BLaER1 treated with 17β-estradiol and CSF1 and Interleukin-3, amounts not matched to agents 10 nM and 100 nM (cell line): ENCODE results near the gene CLCNKB.
"Not testable (repeated sequence)": the region's sequence is repeated elsewhere in the genome, so short reads cannot be mapped to it uniquely, and the experiment has no call there.

Source experiments
- H3K27ac ChIP-seq, 11 experiments: shearing (Covaris generic); formaldehyde crosslinking; 2 replicates each; pipeline ENCODE4 v1.8.1; 2022
- H3K27me3 ChIP-seq, 11 experiments: shearing (Covaris generic); formaldehyde crosslinking; 2 replicates each; pipeline ENCODE4 v1.8.1; 2022
- H3K36me3 ChIP-seq, 11 experiments: shearing (Covaris generic); formaldehyde crosslinking; 2 replicates each; pipeline ENCODE4 v1.8.1; 2022
- H3K4me1 ChIP-seq, 10 experiments: shearing (Covaris generic); formaldehyde crosslinking; 2 replicates each; pipeline ENCODE4 v1.8.1; 2022
- H3K4me2 ChIP-seq, 11 experiments: shearing (Covaris generic); formaldehyde crosslinking; 2 replicates each; pipeline ENCODE4 v1.8.1; 2022
- H3K4me3 ChIP-seq, 10 experiments: shearing (Covaris generic); formaldehyde crosslinking; 2 replicates each; pipeline ENCODE4 v1.8.1; 2022
- H3K9ac ChIP-seq, 11 experiments: shearing (Covaris generic); formaldehyde crosslinking; 2 replicates each; pipeline ENCODE4 v1.8.1; 2022
- H3K9me3 ChIP-seq, 11 experiments: shearing (Covaris generic); formaldehyde crosslinking; replicated peaks in 1 of 11; 2 replicates each; pipeline ENCODE4 v1.8.1; 2022
- H4K20me1 ChIP-seq, 11 experiments: shearing (Covaris generic); formaldehyde crosslinking; 2 replicates each; pipeline ENCODE4 v1.8.1; 2022
- Cebpa-rat ChIP-seq, 11 experiments: shearing (Covaris generic); IDR thresholded peaks; 2 replicates each; pipeline ENCODE4 v1.8.1; 2022

CLCNKB gene

GRCh38 chr1:16026723-16027484 lies 16.7 kb upstream of the CLCNKB start:
- H3K36me3 ChIP-seq, result no peaks in the 10 kb centered on the region
- peaks cover 0 to 11% (median 0%) of the 10 kb centered on the region in 11 experiments; a peak in 3 of 22 replicates for H4K20me1 ChIP-seq
- H3K4me2 ChIP-seq, result peak overlapping the region in 4 of 11 experiments; percentile 22 to 26 (median 24); a peak in 4 of 22 replicates
- peaks cover 0 to 29% (median 21%) of the 10 kb centered on the region in 10 experiments; a peak in 14 of 20 replicates for H3K4me1 ChIP-seq
- H3K27ac ChIP-seq, result no peak overlapping the region
- H3K4me3 ChIP-seq, result no peak overlapping the region
- H3K9me3 ChIP-seq, result no peaks in the 10 kb centered on the region
- peaks cover 0 to 6% (median 0%) of the 10 kb centered on the region in 11 experiments; a peak in 3 of 22 replicates for H3K27me3 ChIP-seq
- no peak overlapping the region for H3K9ac ChIP-seq
- TF ChIP-seq Cebpa-rat (IDR thresholded peaks at IDR 0.05), result no peak

DNA sequence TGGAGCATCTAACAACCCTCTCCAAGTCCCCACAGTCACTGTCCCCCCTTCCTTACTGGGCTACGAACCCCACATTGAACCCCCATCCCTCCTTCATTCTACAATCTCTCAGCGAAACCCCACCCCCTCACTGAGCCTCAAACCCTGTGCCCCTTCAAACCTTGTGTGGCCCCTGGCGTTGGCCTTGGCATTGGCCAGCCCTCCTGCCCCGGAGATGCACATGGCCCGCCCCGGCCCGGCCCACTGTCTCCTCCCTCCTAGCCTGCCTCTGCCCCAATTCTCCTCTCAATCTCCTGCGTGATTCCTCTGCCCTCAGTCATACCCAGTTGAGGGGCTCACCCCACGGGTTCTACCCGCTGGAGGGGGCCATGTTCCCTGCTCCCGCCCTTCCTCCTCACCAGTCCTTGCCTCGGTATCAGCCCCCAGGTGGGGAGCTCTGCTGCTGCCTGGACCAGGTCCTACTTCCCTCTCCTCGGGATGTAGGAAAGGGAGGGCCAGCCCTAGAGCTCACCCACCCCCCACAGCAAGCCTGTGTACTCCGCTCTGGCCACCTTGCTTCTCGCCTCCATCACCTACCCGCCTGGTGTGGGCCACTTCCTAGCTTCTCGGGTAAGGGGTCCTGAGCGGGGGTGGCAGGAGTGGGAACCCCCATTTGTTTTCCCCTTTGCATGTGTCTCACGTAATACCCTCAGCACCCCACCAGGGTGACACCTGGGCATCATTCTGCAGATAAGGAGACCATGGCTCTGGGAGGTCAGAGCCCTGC lies 15.2 kb upstream of the CLCNKB start:
- H3K27ac ChIP-seq, result no peak overlapping the region
- no peaks in the 10 kb centered on the region for H3K36me3 ChIP-seq
- H3K4me3 ChIP-seq, result no peak overlapping the region
- peaks cover 0 to 9% (median 0%) of the 10 kb centered on the region in 11 experiments; a peak in 1 of 22 replicates for H4K20me1 ChIP-seq
- peaks cover 0 to 3% (median 0%) of the 10 kb centered on the region in 11 experiments; a peak in 3 of 22 replicates for H3K27me3 ChIP-seq
- H3K9me3 ChIP-seq, result no peaks in the 10 kb centered on the region
- no peak for TF ChIP-seq Cebpa-rat (IDR thresholded peaks at IDR 0.05)
- H3K4me2 ChIP-seq, result no peak overlapping the region
- no peak overlapping the region for H3K9ac ChIP-seq
- H3K4me1 ChIP-seq, result peaks cover 3 to 23% (median 12%) of the 10 kb centered on the region in 10 experiments; a peak in 15 of 20 replicates

DNA sequence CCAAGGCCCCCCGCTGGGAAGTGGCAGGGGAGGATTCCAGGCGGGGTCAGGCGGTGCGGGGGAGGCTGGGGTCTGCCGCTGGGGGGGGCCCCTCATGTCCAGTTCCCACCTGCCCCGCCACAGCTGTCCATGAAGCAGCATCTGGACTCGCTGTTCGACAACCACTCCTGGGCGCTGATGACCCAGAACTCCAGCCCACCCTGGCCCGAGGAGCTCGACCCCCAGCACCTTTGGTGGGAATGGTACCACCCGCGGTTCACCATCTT lies 14.6 kb upstream of the CLCNKB start:
- not testable (repeated sequence) for H3K27ac ChIP-seq, H3K36me3 ChIP-seq, H3K4me2 ChIP-seq, H3K9me3 ChIP-seq, H3K9ac ChIP-seq, H4K20me1 ChIP-seq, H3K27me3 ChIP-seq, H3K4me3 ChIP-seq
- H3K4me1 ChIP-seq, result peaks cover 3 to 18% (median 7%) of the 10 kb centered on the region in 10 experiments; a peak in 14 of 20 replicates

DNA sequence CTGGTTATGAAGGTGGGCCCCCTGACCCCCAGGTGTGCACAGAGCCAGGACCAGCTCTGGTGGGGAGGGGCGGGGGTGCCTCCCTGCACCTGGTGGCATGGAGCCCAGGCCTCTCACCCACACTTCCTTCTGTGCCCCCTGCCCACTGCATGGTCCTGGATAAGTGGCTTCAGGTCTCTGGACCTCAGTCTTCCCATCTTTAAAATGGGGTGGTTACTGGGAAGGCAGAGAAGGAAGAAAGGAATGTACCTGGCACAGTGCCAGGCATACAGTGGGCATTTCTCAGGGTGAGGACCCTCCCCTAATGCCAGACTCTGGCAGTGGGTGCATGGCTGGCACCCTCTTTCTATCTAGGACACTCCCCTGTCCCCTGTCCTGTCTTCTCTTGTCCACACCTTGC lies 14.3 kb upstream of the CLCNKB start:
- H3K9ac ChIP-seq, result no peak overlapping the region

GRCh38 chr1:16031551-16031950 lies 12.0 kb upstream of the CLCNKB start:
- H3K9me3 ChIP-seq, result no peaks in the 10 kb centered on the region
- no peaks in the 10 kb centered on the region for H3K27me3 ChIP-seq
- H3K4me3 ChIP-seq, result no peak overlapping the region
- no peak overlapping the region for H3K27ac ChIP-seq
- no peak overlapping the region for H3K9ac ChIP-seq
- peaks cover 3 to 17% (median 7%) of the 10 kb centered on the region in 10 experiments; a peak in 14 of 20 replicates for H3K4me1 ChIP-seq
- no peaks in the 10 kb centered on the region for H3K36me3 ChIP-seq
- no peak for TF ChIP-seq Cebpa-rat (IDR thresholded peaks at IDR 0.05)
- no peak overlapping the region for H3K4me2 ChIP-seq
- no peaks in the 10 kb centered on the region for H4K20me1 ChIP-seq

More for the DNA sequence above, 14.3 kb upstream of the CLCNKB start:
- H3K9me3 ChIP-seq, result no peaks in the 10 kb centered on the region
- TF ChIP-seq Cebpa-rat (IDR thresholded peaks at IDR 0.05), result no peak
- H4K20me1 ChIP-seq, result peaks cover 0 to 9% (median 0%) of the 10 kb centered on the region in 11 experiments; a peak in 1 of 22 replicates
- H3K27ac ChIP-seq, result no peak overlapping the region
- H3K27me3 ChIP-seq, result peaks cover 0 to 3% (median 0%) of the 10 kb centered on the region in 11 experiments; a peak in 3 of 22 replicates
- no peak overlapping the region for H3K4me2 ChIP-seq
- H3K36me3 ChIP-seq, result no peaks in the 10 kb centered on the region
- H3K4me1 ChIP-seq, result peaks cover 3 to 17% (median 7%) of the 10 kb centered on the region in 10 experiments; a peak in 14 of 20 replicates
- no peak overlapping the region for H3K4me3 ChIP-seq

DNA sequence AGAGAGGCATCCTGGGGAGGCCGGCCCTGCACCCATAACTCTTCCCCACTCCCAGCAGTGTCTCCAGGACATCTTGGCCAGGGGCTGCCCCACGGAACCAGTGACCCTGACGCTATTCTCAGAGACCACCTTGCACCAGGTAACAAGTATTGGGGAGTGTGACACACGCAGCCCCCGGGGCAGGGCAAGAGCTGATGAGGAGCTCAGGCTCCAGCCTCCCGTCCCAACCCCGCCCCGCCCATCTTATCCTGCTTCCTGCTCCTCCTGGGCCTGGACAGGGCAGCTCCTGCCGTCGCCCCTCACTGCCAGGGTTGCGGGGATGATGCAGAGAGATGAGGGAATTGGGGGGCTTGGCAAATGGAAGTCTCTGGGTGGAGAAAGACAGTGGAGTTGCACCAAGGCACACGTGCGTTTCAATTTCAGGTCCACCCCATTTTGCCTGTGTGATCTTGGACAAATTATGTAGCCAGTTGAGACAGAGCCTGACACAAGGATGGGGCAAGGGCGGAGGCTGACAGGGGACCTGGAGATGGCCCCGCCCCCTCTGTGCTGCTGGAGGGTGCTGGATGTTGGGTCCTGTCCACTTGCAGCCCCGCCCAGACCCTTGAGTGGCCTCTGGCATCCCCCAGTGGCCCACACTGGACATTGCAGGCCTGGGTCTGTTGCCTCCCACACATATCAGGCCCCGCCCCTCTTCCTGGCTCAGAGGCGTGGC lies 11.0 kb upstream of the CLCNKB start:
- no peak for TF ChIP-seq Cebpa-rat (IDR thresholded peaks at IDR 0.05)
- Histone ChIP-seq H3K4me2 (peak overlapping the region in 3 of 11 experiments; percentile 4 to 26 (median 16); a peak in 2 of 22 replicates), H4K20me1 (no peaks in the 10 kb centered on the region), H3K9ac (no peak overlapping the region), H3K4me3 (no peak overlapping the region), H3K36me3 (no peaks in the 10 kb centered on the region), H3K9me3 (no peaks in the 10 kb centered on the region), H3K27me3 (no peaks in the 10 kb centered on the region), H3K27ac (no peak overlapping the region), H3K4me1 (peaks cover 3 to 11% (median 7%) of the 10 kb centered on the region in 10 experiments; a peak in 14 of 20 replicates)

DNA sequence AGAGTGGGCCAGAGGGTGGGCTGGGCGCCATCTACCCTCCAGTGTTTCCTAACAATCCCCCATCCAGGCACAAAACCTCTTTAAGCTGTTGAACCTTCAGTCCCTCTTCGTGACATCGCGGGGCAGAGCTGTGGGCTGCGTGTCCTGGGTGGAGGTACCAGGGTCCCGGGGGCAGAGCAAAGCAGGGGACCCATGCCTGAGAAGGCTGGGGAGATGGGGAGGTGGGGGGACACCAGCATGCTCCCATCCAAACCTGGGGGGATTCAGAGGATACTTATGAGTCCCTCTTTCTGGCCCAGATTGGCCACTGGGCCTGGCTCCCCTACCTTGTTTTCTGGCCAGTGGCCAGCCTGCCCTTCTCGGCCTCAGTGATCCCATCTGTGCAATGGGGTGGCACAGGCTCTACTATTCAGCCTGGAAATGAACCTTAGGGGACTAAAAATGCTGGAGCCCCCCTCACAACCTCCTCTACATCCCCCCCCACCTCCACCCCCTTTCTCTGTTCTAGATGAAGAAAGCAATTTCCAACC lies 10.4 kb upstream of the CLCNKB start:
- not testable (repeated sequence) for H3K9me3 ChIP-seq, H3K4me3 ChIP-seq, H3K4me2 ChIP-seq

GRCh38 chr1:16036461-16036860 lies 7.1 kb upstream of the CLCNKB start:
- H3K4me3 ChIP-seq, H3K27ac ChIP-seq, H3K4me1 ChIP-seq, H3K36me3 ChIP-seq, H4K20me1 ChIP-seq, H3K4me2 ChIP-seq, H3K27me3 ChIP-seq, H3K9me3 ChIP-seq, H3K9ac ChIP-seq: not testable (repeated sequence)

More for the DNA sequence above, 10.4 kb upstream of the CLCNKB start:
- H3K27me3 ChIP-seq, H3K36me3 ChIP-seq, H4K20me1 ChIP-seq, H3K27ac ChIP-seq, H3K4me1 ChIP-seq, H3K9ac ChIP-seq: not testable (repeated sequence)

DNA sequence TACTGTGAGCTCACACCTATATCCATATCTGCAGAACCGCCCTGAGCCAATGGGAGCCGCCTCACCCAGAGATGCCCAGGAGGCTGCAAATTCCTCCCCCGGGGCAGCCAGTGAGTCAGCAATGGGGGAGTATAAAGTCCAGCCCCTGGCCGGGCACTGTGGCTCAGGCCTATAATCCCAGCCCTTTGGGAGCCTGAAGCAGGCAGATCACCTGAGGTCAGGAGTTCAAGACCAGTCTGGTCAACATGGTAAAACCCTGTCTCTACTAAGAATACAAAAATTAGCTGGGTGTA lies 5.0 kb upstream of the CLCNKB start:
- TF ChIP-seq Cebpa-rat (IDR thresholded peaks at IDR 0.05), result no peak
- no peaks in the 10 kb centered on the region for H3K27me3 ChIP-seq
- no peaks in the 10 kb centered on the region for H3K4me1 ChIP-seq
- H3K9me3 ChIP-seq, result no peaks in the 10 kb centered on the region
- H3K9ac ChIP-seq, result no peak overlapping the region
- H4K20me1 ChIP-seq, result no peaks in the 10 kb centered on the region
- H3K4me2 ChIP-seq, result no peak overlapping the region
- no peaks in the 10 kb centered on the region for H3K36me3 ChIP-seq
- no peak overlapping the region for H3K4me3 ChIP-seq
- no peak overlapping the region for H3K27ac ChIP-seq

DNA sequence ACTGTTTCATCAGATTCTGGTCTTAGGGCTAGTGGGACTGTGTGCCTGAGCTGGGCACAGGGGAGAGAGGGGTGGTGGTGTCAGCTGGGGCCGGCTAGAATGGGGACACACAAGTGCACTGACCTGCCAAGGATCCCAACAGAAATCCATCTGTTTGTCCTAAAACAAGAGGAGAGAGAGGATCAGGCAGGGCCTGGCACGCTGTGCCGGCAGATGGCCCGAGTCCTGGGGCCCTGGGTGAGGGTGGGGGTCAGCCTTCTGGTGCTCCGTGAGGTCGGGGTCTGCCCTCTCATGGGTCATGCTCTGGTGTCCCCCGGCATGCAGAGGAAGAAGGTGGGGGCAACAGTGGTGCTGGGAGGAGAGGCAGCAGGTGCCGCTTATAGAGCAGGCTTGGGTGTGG lies 3.7 kb upstream of the CLCNKB start:
- not testable (repeated sequence) for H3K27ac ChIP-seq, H3K27me3 ChIP-seq, H3K9ac ChIP-seq, H3K9me3 ChIP-seq, H3K36me3 ChIP-seq, H3K4me3 ChIP-seq, H3K4me1 ChIP-seq, H4K20me1 ChIP-seq, H3K4me2 ChIP-seq
